Fibroblast of skin of right quadriceps (primary cell): ENCODE measurements around the gene SH3BGRL3.

ENCODE experiments used
- DNase-seq: peaks from one replicate; pipeline ENCODE4 v3.0.0-alpha.2; 2013

The SH3BGRL3 gene

DNA sequence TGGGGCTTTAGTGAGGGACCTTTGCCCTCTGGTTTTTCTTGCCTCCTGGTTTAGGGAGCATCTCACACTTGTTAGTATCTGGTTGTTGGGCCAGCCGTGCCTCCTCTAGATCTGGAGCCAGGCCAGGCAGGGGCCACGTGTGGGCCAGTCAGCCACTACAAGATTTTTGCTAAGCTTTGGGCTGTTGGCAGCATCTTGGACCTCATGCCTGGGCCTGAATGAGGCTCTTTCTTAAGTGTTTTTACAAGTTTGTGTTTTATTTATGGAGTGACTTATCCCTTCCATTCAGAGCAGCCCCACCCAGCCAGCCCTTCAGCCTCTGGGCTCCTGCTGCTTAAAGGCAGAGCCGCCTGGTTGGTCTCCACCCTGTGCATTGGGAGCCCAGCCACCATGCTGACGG is 1.6 kb upstream of the SH3BGRL3 start:
- peak; percentile 32 for DNase-seq

DNA sequence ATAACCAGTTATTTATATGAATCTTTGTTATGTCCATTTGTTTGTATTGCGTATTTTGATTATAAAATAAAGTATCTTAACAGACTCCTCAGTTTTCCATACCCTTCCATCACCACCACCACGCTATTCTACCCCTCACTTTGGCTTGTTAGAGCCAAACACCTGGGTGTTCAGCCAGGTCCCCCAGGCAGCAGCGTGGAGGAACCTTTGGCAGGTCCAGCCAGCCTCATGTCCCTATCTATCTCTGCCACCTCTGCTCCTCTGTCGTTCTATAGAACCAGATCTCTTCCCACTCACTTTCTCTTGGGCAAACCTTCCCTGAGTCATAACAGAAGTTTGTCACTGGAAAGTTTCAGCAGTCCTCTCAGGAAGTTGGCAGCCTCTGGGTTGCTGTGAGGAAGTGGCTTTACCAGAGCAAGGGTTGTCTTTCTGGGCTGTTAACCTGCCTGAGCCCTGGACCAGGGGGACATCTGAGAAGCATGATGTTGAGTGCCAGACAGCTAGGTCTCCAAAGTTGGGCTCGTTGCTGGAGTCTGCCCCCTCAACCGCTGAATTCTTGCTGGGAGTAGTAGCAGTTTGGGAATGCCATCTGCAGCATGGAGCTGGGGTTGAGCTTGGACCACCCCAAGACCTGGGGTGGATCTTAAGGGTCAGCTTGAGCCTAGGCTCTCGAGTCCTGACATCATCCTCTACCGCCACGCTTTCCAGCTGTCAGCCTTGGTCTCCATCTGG is 996 bp upstream of the SH3BGRL3 start:
- peak; percentile 54 for DNase-seq

DNA sequence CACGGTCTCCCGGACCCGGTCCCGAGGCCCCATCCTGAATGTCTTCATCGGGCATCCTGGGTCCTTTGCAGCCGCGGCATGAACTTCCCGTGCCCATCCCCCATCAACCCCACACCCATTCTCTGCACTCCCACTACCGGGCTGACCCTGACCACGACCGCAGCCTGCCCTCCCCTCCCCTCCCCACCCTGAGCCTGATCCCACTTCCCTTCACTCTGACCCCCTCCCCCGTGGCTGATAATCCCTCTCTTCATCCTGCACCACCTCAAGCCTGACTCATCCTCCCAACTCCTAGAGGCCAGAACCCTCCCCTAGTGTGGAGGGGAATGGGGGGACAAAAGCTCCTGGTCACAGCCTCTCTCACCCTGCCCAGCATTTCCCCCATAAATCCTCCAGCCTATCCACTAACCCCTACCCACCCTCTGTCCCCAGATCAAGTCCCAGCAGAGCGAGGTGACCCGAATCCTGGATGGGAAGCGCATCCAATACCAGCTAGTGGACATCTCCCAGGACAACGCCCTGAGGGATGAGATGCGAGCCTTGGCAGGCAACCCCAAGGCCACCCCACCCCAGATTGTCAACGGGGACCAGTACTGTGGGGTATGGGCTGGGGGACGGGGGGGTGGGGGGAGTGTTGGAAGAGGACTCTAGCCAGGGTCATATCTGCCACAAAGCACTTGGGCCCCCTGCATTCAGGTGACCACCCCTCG is 602 bp downstream of the SH3BGRL3 start:
- DNase-seq: peak; percentile 66

DNA sequence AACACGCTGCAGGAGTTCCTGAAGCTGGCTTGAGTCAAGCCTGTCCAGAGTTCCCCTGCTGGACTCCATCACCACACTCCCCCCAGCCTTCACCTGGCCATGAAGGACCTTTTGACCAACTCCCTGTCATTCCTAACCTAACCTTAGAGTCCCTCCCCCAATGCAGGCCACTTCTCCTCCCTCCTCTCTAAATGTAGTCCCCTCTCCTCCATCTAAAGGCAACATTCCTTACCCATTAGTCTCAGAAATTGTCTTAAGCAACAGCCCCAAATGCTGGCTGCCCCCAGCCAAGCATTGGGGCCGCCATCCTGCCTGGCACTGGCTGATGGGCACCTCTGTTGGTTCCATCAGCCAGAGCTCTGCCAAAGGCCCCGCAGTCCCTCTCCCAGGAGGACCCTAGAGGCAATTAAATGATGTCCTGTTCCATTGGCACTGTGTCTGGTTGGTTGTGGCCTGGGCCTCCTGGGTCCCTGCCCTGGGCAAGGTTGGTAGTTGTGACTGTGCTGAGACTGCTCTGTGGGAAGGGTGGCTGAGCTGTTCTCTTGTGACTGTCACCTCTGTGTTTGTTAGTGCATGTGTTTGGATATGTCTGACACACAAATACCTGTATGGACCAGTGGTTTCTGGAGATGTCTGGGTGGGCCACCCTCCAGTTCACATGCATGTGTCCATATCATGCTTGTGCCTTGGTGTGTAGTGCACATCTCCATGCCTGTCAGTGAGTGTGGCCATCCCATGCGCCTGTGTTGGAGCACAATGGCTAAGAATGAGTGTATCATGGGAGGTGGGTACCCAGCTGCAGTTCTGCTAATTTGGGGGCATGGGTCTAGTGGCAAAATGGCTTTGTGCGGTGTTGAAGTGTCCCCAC is 1.4 kb downstream of the SH3BGRL3 start:
- peak; percentile 41 for DNase-seq

DNA sequence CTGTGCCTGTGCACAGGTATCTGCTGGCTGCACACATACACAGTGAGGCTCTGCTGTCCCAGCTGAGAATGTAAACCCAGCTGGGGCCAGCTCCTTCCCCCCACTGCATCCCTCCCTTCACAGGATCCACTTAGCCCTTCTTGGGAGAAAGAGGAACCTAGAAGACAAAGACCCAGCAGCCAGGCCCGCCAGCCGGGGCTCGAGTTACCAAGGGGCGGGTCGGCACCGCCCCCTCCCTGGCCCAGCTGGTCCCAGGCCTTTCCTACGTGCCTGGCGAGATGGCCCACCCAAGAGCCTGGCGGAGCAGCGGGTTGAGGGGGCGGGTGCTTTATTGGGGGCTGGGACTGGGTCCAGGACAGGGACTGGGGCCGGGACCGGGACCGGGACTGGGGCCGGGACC is 2.1 kb downstream of the SH3BGRL3 start:
- peak; percentile 68 for DNase-seq

DNA sequence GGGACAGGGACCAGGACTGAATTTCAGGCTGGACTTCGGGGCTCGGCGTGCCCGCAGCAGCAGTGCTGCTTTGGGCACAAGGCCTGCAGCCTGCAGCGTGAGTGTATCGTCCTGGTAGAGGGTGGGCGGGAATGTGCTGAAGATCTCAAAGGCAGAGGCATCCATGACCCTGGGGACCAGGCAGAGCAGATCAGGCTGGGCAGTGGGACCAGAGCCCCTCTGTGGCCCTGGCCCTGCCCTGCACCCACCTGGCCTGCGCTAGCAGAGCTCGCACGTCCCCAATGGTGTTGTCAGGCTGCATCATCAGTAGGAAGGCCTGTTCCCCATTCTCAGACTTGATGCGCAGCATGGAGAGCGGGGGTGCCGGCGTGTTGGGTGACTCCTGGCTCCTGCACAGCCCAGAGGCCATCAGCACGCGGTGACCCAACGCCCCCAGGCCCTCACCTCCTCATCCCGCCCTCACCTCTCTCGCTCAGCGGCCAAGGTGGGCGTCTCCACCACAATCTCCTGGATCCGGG is 2.6 kb downstream of the SH3BGRL3 start:
- DNase-seq: no peak

DNA sequence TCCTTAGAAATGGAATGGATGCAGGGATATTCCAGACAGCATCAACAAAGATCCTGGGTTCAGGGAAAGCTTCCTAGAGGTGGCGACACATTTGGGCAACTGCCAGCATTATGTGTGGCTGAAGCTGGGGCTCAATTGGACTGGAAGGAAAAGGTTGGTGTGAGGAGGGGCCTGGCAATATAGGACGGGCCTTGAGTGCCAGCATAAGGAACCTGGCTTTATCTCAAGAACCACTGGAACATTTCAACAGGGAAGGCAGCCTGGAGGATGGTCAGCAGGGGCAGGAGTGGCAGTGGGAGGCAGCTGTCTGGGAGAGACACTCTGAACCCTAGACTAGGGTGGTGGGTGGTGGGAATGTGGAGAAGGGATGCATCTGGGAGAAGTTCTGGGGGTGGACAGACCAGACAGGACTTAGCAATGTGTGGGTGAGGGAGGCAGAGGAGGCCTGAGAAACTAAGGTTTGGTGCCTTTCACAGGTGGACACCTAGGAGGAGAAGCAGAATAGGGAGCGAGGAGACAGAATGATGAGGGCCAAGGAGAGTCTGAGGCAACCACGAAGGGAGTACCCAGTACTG is 3.5 kb downstream of the SH3BGRL3 start:
- DNase-seq: peak; percentile 15

DNA sequence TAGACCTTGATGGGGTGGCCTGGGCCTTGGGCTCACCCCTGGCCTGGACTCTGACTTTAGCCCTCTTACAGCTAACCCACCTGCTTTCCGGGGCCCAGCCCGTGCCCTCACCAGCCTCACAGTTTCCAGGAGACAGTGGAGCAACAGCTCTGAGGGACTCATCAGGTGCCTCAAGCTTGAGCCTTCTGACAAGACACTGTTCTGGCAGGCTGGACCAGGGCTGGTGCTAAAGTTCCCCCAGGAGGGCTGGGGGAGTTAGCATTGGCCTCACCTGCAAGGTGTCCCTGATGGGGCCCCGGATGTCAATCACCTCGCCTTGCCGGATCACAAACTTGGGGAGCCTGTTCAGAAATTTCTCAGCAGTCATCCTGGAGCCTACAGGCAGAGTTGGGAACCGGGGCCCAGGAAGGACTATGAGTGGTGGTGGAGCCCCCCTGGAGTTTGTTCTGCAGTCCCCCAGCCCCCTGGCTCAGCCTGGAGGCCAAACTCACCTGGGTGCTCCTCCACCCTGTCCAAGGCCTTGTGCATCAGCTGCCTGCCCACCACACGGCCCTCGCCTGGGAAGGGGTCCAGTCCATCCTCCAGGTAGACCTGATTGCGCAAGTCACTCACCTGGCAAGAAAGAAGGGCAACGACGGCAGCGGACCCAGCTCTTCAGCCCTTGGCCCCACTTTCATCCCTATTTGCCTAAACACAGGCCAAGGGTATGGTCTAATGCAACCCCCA is 4.1 kb downstream of the SH3BGRL3 start:
- no peak for DNase-seq

DNA sequence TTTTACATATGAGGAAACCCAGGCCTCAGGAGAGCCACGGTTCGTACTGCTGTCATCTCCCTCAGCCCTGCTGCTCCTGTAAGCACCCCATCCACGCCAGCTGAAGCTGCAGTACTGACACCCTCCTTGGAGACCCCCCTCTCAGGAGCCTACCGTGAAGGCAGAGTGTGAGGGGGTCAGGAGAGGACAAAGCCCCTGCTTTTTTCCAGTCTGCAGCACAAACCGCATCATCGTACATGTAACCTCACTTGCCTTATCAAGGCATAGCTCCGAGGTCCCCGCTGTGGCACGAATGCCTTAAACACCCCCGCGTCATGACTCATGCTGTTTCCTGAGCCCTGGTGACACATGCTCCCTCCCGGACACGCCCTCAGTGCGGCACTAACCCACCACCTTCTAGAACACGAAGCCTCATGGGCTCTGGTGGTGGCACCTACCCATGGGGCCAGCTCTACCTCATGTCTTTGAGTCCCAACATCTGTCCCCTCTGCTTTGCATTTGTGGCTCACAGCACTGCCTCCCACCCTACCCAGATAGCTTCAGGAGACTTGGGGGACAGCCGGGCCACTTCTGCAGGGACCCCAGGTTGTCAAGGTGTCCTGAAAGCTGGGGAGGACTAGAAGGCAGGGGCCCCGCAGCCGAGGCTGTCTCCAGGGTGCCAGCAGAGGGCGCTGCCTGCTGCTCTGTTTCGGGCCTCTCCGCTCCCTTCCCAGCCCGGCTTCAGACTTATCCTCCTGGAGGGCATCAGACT is 4.9 kb downstream of the SH3BGRL3 start:
- peak; percentile 92 for DNase-seq

DNA sequence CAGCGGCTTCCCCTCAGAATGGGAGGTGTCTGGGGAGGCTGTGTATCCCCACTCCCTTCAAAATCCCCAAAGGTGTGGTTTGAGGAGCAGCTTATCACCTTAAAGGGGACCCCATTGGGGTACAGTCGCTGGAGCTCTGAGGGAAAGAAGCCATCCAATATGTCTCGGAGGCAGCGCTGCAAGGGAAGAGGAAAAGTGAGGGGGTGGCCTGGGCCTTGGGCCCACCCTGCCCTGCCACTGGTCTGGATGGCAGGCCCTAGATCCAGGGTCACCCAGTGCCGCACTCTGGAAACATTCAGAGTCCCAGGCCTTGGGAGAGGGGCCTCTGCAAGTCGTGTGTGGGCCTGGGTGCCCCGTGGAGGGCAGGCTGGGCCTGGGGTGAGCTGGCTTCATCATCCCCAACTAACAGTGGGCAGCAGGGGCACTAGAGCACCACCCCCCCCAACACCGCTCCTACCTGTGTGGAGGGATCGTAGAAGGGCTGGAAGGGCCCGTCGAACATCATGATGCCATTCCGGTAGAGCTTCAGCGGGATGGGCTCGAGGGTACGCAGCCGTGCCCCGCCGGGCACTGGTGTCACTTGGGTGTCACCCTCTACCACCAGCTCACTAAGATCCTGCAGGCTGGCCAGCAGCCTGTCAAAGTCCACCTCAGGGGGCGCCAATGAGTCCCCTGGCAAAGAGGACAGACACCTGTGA is 5.6 kb downstream of the SH3BGRL3 start:
- no peak for DNase-seq

DNA sequence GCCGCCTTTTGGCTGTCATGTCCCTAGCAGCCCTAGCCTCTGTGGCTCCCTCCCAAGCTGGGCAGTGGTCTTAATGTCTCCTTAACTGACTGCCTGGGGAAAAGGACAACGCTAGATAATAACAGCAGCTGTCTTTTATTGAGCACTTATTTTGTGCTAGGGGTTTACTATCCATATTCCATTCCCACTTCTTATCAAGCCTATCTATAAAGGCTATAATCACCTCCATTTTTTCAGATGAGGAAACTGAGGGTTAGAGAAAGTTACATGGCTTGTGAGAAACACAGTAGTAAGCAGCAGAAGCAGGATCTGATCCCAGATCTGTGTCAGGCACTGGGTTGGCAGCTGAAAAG is 6.2 kb downstream of the SH3BGRL3 start:
- DNase-seq: no peak

DNA sequence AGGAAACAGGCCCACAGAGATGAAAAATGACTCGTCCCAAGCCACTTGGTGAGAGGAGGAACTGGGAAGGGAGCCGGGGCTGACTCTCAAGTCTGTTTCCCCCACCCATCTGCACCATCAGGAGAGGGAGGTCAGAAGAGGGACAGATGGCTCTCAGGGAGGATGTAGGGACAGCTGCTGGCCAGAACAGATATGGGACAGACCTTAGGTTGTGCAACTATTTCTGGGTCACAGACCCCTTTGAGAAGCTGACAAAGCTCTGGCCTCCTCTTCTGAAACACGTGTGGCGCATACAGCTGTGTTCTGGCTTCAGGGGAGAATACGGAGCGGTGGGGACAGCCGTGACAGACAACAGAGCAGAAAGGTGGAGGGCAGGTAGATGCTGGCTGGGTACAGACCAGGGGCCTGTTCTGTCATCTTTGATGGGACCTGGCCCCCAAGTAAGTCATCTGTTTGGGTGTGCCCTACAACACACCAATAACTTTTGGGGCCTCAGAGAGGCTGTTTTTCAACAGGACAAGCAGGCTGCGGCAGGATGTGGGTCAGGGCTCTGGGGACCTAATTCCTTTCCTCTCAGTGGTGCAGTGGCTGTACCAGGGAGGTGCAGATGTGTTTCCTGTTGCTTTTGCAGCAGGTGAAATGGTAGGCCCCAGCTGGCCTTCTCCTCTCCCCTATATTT is 7.3 kb downstream of the SH3BGRL3 start:
- DNase-seq: no peak

DNA sequence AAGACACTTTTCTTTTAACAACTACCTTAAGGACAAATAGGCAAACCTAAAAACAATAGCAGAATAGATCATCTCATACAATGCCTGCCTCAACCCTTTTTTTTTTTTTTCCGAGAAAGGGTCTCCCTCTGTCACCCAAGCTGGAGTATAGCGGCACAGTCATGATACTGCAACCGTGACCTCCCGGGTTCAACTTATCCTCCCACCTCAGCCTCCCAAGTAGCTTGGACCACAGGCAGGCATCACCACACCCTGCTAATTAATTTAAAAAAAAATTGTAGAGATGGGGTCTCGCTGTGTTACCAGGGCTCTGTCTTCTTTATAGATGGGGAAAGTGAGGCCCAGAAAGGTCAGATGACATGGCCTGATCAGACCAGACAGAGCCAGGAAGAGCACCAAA is 7.9 kb downstream of the SH3BGRL3 start:
- no peak for DNase-seq

DNA sequence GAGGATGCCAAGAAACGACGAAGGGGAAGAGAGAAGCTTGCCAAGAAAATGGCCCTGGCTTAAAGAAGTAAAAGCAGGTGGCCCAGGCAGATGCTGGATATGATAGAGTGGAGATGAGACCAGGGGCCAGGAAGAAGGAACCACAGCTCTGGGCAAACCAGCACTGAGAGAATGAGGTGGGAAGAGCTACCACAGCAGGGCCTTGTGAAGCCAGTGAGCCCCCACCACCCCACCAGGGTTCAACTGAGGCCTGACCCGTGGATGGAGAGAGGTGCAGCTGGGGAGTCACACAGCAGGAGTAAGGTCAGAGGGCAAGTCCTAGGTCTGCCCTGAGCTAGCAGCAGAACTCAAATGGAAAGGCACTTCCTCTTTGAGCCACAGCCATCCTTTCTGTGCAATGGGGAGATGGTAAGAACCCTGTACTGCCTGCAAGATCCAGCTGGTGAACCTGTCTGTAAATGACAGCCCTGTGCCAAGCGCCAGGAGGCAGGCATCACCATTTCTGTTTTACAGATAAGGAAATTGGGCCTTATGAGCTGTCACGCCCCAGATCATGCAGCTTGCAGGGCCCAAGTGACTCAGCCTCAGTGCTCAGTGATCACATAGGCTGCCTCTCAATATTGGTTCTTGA is 8.5 kb downstream of the SH3BGRL3 start:
- no peak for DNase-seq

DNA sequence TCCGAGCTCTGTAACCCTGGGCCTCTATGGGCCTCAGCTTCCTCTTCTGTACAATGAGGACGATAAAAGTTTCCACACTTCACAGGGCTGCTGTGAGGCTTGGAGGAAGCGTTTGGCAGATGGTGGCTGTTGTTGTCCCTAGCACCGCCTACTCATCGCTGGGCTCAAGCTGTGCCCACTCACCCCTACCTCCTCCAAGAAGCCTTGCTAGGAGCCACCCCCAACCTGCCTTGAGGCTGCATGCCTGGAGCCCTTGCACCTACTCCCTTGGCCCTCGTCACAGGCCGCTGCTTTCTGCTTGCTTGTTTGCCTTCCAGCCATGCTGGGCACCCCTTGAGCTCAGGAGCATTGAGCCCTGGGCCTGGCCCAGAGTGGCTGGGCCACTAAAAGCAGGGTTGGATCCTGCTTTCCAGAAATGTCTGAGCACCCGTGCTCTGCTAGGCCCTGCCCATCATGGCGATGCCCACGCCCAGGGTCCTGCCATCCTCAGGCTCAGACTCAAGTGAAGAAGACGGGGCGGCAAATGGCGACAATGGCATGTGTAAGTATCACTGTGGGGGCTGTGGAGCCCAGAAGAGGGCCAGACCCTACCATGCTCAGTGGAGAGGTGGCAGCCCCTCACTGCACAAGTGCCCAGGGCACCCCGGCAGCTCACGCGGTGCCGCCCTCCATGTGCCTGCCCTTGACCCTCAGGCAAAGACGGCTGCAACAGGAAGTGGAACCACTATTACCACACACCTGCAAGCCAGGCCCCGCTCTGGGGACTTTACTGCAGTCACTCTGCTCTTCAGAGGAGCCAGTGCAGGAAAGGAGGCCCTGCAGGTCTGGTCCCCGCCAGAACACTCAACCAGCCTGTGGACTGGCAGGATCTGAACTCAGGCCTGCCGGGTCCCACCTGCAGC is 9.5 kb downstream of the SH3BGRL3 start:
- no peak for DNase-seq

DNA sequence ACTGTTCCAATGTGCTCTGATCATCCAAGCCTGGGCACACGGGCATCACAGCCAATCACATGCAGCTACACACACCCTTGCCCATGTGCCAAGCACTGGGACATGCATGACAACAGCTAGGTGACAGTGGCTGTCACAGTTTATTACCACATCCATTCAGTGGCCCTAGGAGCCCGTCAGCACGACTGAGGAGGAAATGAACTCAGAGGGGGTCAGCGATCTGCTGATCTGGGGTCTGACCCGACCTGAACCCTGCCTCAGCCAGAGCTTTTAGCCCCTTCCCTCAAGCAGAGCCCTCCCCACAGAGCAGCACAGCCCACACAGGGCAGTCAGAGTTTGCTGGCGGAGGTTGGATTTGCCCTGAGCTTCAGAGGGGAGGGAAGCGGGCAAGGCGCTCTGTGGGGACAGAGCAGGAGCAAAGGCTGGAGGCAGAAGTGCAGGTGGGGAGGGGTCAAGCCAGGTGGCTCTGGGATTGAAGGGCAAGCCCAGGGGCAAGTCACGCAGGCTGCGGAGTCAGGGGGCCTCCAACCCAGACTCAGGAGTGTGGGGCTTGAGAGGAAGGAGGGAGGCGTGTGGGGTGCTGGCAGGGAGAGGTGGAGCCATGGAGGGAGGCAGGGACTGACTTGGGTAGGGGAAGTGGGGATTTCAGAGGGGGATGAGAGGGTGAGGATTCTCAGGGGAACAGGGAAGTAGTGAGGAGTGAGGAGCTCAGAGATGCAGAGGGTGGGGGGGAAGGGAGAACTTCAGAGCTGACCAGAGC is 10.4 kb downstream of the SH3BGRL3 start:
- DNase-seq: no peak

DNA sequence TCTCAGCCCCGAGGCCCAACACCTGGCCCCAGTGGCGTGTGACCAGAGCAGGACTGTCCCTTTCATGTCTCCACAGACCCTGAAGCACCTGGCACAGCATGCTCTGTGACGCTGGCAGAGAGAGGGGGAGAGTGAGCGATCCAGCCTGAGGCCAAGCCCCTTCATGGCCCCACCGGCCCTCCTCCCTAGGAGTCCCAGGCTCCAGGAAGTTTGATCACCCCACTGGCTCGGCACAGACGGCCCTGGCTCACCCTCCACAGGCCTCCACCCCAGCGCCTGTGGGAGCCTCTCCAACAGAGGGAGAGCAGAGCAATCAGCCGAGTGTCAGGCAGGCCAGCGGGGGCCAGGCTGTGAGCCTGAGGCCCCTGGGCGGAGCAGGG is 11.0 kb downstream of the SH3BGRL3 start:
- DNase-seq: no peak

DNA sequence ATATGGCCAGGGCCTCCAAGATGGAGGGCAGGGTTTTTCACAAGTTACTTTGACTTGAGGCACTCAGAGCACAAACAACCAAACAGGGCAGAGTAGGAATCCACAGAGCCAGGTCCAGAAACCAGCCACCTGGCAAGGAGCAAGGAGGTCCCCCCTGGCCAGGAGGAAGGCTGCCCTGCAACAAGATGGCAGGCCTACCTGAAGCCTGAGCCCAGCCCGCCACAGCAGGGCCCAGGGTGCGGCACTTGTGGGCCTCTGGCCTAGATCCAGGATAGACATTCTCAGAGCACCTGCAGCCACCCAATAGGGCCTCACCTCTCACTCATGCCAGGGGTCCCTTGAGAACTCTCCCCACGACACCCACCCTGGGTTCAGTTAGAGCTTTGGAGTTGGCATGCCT is 11.5 kb downstream of the SH3BGRL3 start:
- DNase-seq: no peak
